SK-N-SH (cell line): Measurements from ENCODE around the gene BTN3A1. TPM values are rescaled to one million over a fixed set of nuclear protein-coding genes. Genes with fewer than 3 reads are reported as not detected.

ENCODE experiments used
- CTCF ChIA-PET: fragments of 300-600, 350-600 bp; formaldehyde crosslinking; extraction: SDS; loops from one replicate; lab custom pipeline; 2021; lab: Yijun Ruan, JAX
- POLR2A ChIA-PET: fragments of 350-600 bp; sonication (Branson Sonifier 250); formaldehyde crosslinking; extraction: SDS; loops from one replicate; lab custom pipeline; 2020; ENCODE audit warnings: antibody characterized with exemption, inconsistent platforms; lab: Yijun Ruan, JAX
- DNase-seq: peaks from one replicate; pipeline ENCODE4 v3.0.0; 2012
- H2AFZ ChIP-seq: fragments of 200-600 bp; sonication (generic); 2 replicates; pipeline ENCODE4 v1.8.1; 2016; ENCODE audit warnings: antibody characterized with exemption, mild to moderate bottlenecking, low read depth
- H3F3A ChIP-seq: fragments of 200-600 bp; sonication (generic); replicated peaks from 2 replicates; pipeline ENCODE3; 2016; ENCODE audit warnings: antibody characterized with exemption, mild to moderate bottlenecking; ENCODE audit not compliant: insufficient read depth
- H3K27ac ChIP-seq, 2 experiments: fragments of 200-500 bp in 1 of 2; fragments of 200-600 bp in 1 of 2; sonication (Bioruptor generic) in 1 of 2; sonication (generic), shearing (Covaris generic) in 1 of 2; 2 replicates each; pipeline versions ENCODE4 v1.5.1 to v1.6.1; 2014 to 2016; ENCODE audit warnings: low read depth in 2 of 2, inconsistent platforms in 1 of 2, low read length in 1 of 2, mild to moderate bottlenecking in 1 of 2, mixed read lengths in 1 of 2
- H3K27me3 ChIP-seq: fragments of 200-600 bp; sonication (generic), shearing (Covaris generic); 2 replicates; pipeline ENCODE4 v1.6.1; 2016; ENCODE audit warnings: mixed run types; ENCODE audit not compliant: insufficient read depth
- H3K36me3 ChIP-seq, 2 experiments: fragments of 200-500 bp in 1 of 2; fragments of 200-600 bp in 1 of 2; sonication (Bioruptor generic) in 1 of 2; sonication (generic) in 1 of 2; replicated peaks in 1 of 2; 2 replicates each; pipeline versions ENCODE3 to v1.5.1; 2014 to 2016; ENCODE audit warnings: low read length in 1 of 2, mild to moderate bottlenecking in 1 of 2; ENCODE audit not compliant: insufficient read depth in 2 of 2, control insufficient read depth in 1 of 2
- H3K4me1 ChIP-seq, 2 experiments: fragments of 200-500 bp in 1 of 2; fragments of 200-600 bp in 1 of 2; sonication (Bioruptor generic) in 1 of 2; sonication (generic), shearing (Covaris generic) in 1 of 2; 2 replicates each; pipeline versions ENCODE4 v1.5.1 to v1.6.1; 2014 to 2016; ENCODE audit warnings: low read depth in 1 of 2, low read length in 1 of 2, mixed run types in 1 of 2; ENCODE audit not compliant: insufficient read depth in 2 of 2, control insufficient read depth in 1 of 2
- H3K4me2 ChIP-seq: fragments of 200-600 bp; sonication (generic), shearing (Covaris generic); 2 replicates; pipeline ENCODE4 v1.6.1; 2017; ENCODE audit warnings: mixed run types
- H3K4me3 ChIP-seq, 2 experiments: fragments of 200-500 bp in 1 of 2; fragments of 200-600 bp in 1 of 2; sonication (Bioruptor generic) in 1 of 2; sonication (generic), shearing (Covaris generic) in 1 of 2; 2 replicates each; pipeline versions ENCODE4 v1.5.1 to v1.8.1; 2014 to 2016; ENCODE audit warnings: low read depth in 2 of 2, inconsistent platforms in 1 of 2, low read length in 1 of 2, mild to moderate bottlenecking in 1 of 2, mixed read lengths in 1 of 2, moderate library complexity in 1 of 2
- H3K79me2 ChIP-seq: fragments of 200-600 bp; sonication (generic); 2 replicates; pipeline ENCODE4 v1.8.1; 2017; ENCODE audit warnings: mild to moderate bottlenecking; ENCODE audit not compliant: insufficient read depth
- H3K9ac ChIP-seq: fragments of 200-600 bp; sonication (generic); 2 replicates; pipeline ENCODE4 v1.6.1; 2017; ENCODE audit warnings: mixed run types
- H3K9me2 ChIP-seq: fragments of 200-600 bp; sonication (generic); 2 replicates; pipeline ENCODE4 v1.6.1; 2017; ENCODE audit warnings: mixed run types
- H3K9me3 ChIP-seq: fragments of 200-600 bp; sonication (generic); 2 replicates; pipeline ENCODE4 v1.6.1; 2017; ENCODE audit warnings: mixed run types, mild to moderate bottlenecking, moderate library complexity
- H4K20me1 ChIP-seq: fragments of 200-600 bp; sonication (generic); 2 replicates; pipeline ENCODE4 v1.6.1; 2017; ENCODE audit warnings: mild to moderate bottlenecking, mixed run types; ENCODE audit not compliant: insufficient read depth
- CHD2 ChIP-seq: fragments of 150-350 bp; IDR thresholded peaks from 2 replicates; pipeline ENCODE4 v1.6.1; 2018; ENCODE audit warnings: low read length; ENCODE audit not compliant: partially characterized antibody
- CTCF ChIP-seq: fragments of 200-600 bp; sonication (generic); IDR thresholded peaks from 2 replicates; pipeline ENCODE4 v1.6.1; 2017; ENCODE audit warnings: antibody characterized with exemption, mild to moderate bottlenecking, moderate library complexity
- FOSL2 ChIP-seq: IDR thresholded peaks from 2 replicates; pipeline ENCODE4 v1.4.0; 2012; ENCODE audit warnings: low read depth, mild to moderate bottlenecking, moderate library complexity, borderline replicate concordance
- FOXM1 ChIP-seq: IDR thresholded peaks from 2 replicates; pipeline ENCODE4 v1.4.0; 2012; ENCODE audit warnings: low read depth, mild to moderate bottlenecking
- GATA2 ChIP-seq: sonication (generic); formaldehyde crosslinking; IDR thresholded peaks from 2 replicates; pipeline ENCODE4 v1.5.0; 2020; ENCODE audit warnings: mild to moderate bottlenecking, missing genetic modification reagents
- MAX ChIP-seq: IDR thresholded peaks from 2 replicates; pipeline ENCODE4 v1.4.0; 2012; ENCODE audit warnings: low read depth
- MXI1 ChIP-seq: IDR thresholded peaks from 2 replicates; pipeline ENCODE4 v1.6.1; 2012; ENCODE audit warnings: mild to moderate bottlenecking, low read depth, low read length, improper control_type of control experiment
- RAD21 ChIP-seq: IDR thresholded peaks from 2 replicates; pipeline ENCODE4 v1.6.1; 2012; ENCODE audit warnings: mild to moderate bottlenecking, low read length
- RCOR1 ChIP-seq: fragments of 150-350 bp; IDR thresholded peaks from 2 replicates; pipeline ENCODE4 v1.6.1; 2017; ENCODE audit warnings: antibody characterized with exemption, low read length
- RFX5 ChIP-seq: IDR thresholded peaks from 2 replicates; pipeline ENCODE4 v1.6.1; 2012; ENCODE audit warnings: mild to moderate bottlenecking, improper control_type of control experiment, low read length
- SMC3 ChIP-seq: IDR thresholded peaks from 2 replicates; pipeline ENCODE4 v1.6.1; 2012; ENCODE audit warnings: low read depth, low read length, improper control_type of control experiment
- TAF1 ChIP-seq: IDR thresholded peaks from 2 replicates; pipeline ENCODE4 v1.6.1; 2012; ENCODE audit warnings: low read depth, mild to moderate bottlenecking, low read length, moderate library complexity, borderline replicate concordance
- TCF12 ChIP-seq: IDR thresholded peaks from 2 replicates; pipeline ENCODE4 v1.4.0; 2012
- TEAD4 ChIP-seq: IDR thresholded peaks from 2 replicates; pipeline ENCODE4 v1.4.0; 2012; ENCODE audit warnings: mild to moderate bottlenecking, borderline replicate concordance; ENCODE audit not compliant: insufficient read depth
- ZBTB33 ChIP-seq: IDR thresholded peaks from 2 replicates; pipeline ENCODE4 v1.4.0; 2012; ENCODE audit warnings: low read depth, borderline replicate concordance
- WGBS: methylation state at CpG from one replicate; pipeline ENCODE4 v1.1.6; 2017; ENCODE audit warnings: low lambda C conversion rate; 5-methylcytosine and 5-hydroxymethylcytosine counted together
- polyA plus RNA-seq, 3 experiments: library from polyadenylated mRNA; depleted of rRNA; stranded (reverse); fragments of >200 nt; gene quantifications; 2 replicates each; pipeline ENCODE4 v1.2.3, GENCODE V29; 2012
- TF ChIP-seq, protein P1 (sequence below): IDR thresholded peaks from 2 replicates; pipeline ENCODE4 v1.4.0; 2012; ENCODE audit warnings: low read depth, borderline replicate concordance
- TF ChIP-seq, protein P2 (sequence below): fragments of 150-350 bp; IDR thresholded peaks from 2 replicates; pipeline ENCODE4 v1.6.1; 2017; ENCODE audit warnings: antibody characterized with exemption, low read length, low read depth, borderline replicate concordance

Gene BTN3A1
- polyA plus RNA-seq, 1 of the 3 experiments (the other 2 are of a cell fraction) = 14.2 TPM

DNA sequence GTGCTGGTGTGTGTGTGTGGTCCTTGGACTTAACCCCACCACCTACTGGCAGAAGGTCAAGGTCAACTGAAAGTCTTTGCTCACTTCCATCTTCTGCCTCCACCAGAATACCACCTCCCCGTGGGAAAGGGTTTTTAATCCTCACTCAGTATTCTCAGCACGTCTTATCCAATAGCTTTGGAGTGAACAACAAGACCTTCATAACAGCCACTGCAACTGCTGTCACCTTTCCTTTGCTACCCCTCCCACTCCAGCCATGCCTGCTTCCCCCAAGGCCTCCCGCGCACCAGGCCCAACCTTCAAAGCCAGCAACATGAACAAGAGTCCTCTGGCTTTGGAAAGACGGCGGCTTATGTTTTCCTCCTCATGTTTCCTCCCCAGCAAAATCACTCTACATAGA is 20.0 kb upstream of the BTN3A1 start:
- Histone ChIP-seq H3K27ac (no peak overlapping the region), H3K4me3 (no peak overlapping the region), H3F3A (no peaks in the 10 kb centered on the region), H3K79me2 (no peaks in the 10 kb centered on the region; the same call in 1 of the 2 replicates), H2AFZ (peak overlapping the region; percentile 72; the same call in 1 of the 2 replicates), H3K27me3 (no peaks in the 10 kb centered on the region), H4K20me1 (no peaks in the 10 kb centered on the region)
- WGBS = 96% methylated on average over 6 of the region's 6 CpGs
- no peak for DNase-seq
- POLR2A ChIA-PET = no interaction called here
- TF ChIP-seq RAD21 = no peak
- TF ChIP-seq FOXM1 = no peak
- TF ChIP-seq RFX5 = no peak
- no peak for TF ChIP-seq ZBTB33
- no peak for TF ChIP-seq SMC3
- TF ChIP-seq TCF12 = no peak
- TF ChIP-seq MAX = no peak
- TF ChIP-seq FOSL2 = no peak
- no peak for TF ChIP-seq TEAD4
- TF ChIP-seq, all 33 proteins: peak for 0
- H3K9ac ChIP-seq = no peak overlapping the region
- CTCF ChIA-PET = interaction anchor here (1.1 to 1.2 kb wide), 2 partner anchors 13 to 213 kb away, joined by 3 read pairs; no protein-coding TSS in a partner anchor
- no peaks in the 10 kb centered on the region for H3K36me3 ChIP-seq
- no peaks in the 10 kb centered on the region for H3K9me3 ChIP-seq
- no peak overlapping the region for H3K4me2 ChIP-seq
- H3K4me1 ChIP-seq = peaks cover 0 to 7% of the 10 kb centered on the region in 2 experiments; a peak in 1 of 4 replicates
- no peaks in the 10 kb centered on the region for H3K9me2 ChIP-seq

DNA sequence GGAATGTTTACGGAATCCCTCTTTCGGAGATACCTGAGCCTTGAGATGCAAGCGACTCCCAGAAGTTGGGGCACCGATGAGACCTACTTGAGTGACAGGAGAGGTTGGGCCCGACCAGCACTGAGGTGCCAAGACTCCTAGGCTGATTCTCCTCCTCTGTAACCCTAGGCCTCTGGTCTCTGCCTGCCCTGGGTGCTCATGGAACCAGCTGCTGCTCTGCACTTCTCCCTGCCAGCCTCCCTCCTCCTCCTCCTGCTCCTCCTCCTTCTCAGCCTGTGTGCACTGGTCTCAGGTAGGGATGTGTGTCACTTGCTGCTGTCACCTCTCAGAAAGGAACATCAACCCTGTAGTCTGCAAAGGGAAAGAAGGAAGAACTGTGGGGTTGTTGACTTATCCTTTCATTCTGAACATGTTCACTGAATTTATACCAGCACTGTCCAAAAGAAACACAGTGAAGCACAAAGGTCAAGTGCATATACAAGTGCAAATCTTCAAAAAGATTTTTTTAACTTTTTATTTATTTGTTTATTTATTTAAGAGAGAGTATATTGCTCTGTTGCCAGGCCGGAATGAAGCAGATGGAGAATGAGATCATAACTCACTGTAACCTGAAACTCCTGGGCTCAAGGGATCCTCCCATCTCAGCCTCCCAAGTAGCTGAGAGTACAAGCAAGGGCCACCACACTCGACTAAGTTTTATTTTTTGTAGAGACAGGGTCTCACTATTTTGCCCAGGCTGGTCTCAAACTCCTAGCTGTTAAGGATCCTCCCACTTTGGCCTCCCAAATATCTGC is 18.3 kb upstream of the BTN3A1 start:
- DNase-seq = no peak
- no peaks in the 10 kb centered on the region for H3K27me3 ChIP-seq
- CTCF ChIA-PET = interaction anchor here (1.0 to 1.3 kb wide), 2 partner anchors 24 to 42 kb away, joined by 3 to 4 read pairs; no protein-coding TSS in a partner anchor
- 21% methylated on average over 7 of the region's 7 CpGs for WGBS
- no peaks in the 10 kb centered on the region for H3K9me2 ChIP-seq
- H3K9ac ChIP-seq = peak overlapping the region; percentile 78
- H4K20me1 ChIP-seq = no peaks in the 10 kb centered on the region
- H3K9me3 ChIP-seq = no peaks in the 10 kb centered on the region
- no peaks in the 10 kb centered on the region for H3F3A ChIP-seq
- no peaks in the 10 kb centered on the region; the same call in 1 of the 2 replicates for H3K79me2 ChIP-seq
- H3K4me3 ChIP-seq = peak overlapping the region; percentile 56 to 57
- no peaks in the 10 kb centered on the region for H3K36me3 ChIP-seq
- POLR2A ChIA-PET = interaction anchor here (0.6 to 1.3 kb wide), 2 partner anchors 11 to 30 kb away, joined by 3 to 4 read pairs; no protein-coding TSS in a partner anchor
- H3K4me1 ChIP-seq = peaks cover 0 to 4% of the 10 kb centered on the region in 2 experiments; a peak in 1 of 4 replicates
- H3K27ac ChIP-seq = peak overlapping the region; percentile 41 to 67; a peak in 3 of 4 replicates
- H2AFZ ChIP-seq = peak overlapping the region; percentile 70
- peak overlapping the region; percentile 78 for H3K4me2 ChIP-seq
- TF ChIP-seq ZBTB33 = no peak
- no peak for TF ChIP-seq TAF1
- no peak for TF ChIP-seq MXI1
- no peak for TF ChIP-seq CTCF
- no peak for TF ChIP-seq FOXM1
- TF ChIP-seq, protein P1, sequence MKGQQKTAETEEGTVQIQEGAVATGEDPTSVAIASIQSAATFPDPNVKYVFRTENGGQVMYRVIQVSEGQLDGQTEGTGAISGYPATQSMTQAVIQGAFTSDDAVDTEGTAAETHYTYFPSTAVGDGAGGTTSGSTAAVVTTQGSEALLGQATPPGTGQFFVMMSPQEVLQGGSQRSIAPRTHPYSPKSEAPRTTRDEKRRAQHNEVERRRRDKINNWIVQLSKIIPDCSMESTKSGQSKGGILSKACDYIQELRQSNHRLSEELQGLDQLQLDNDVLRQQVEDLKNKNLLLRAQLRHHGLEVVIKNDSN = no peak
- TF ChIP-seq CHD2 = no peak
- no peak for TF ChIP-seq GATA2 (CRISPR knock-in tag)
- TF ChIP-seq RCOR1 = no peak
- TF ChIP-seq, protein P2, sequence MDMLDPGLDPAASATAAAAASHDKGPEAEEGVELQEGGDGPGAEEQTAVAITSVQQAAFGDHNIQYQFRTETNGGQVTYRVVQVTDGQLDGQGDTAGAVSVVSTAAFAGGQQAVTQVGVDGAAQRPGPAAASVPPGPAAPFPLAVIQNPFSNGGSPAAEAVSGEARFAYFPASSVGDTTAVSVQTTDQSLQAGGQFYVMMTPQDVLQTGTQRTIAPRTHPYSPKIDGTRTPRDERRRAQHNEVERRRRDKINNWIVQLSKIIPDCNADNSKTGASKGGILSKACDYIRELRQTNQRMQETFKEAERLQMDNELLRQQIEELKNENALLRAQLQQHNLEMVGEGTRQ = no peak
- no peak for TF ChIP-seq TEAD4
